ACC112 (cell line): Measurements from ENCODE around the gene LMO7.

Experiments used
- H2AFZ ChIP-seq: fragments of 200-600 bp; sonication (generic); one replicate; pipeline ENCODE4 v1.6.0; 2017; ENCODE audit warnings: antibody characterized with exemption, low read length; ENCODE audit not compliant: unreplicated experiment
- H3K27ac ChIP-seq: fragments of 200-600 bp; sonication (generic); 2 replicates; pipeline ENCODE4 v1.5.1; 2014; ENCODE audit warnings: low read depth, mild to moderate bottlenecking, antibody characterized with exemption, low read length, moderate library complexity
- H3K27me3 ChIP-seq: fragments of 200-600 bp; sonication (generic); 2 replicates; pipeline ENCODE4 v1.6.1; 2014; ENCODE audit warnings: mild to moderate bottlenecking, antibody characterized with exemption, low read length, moderate library complexity, mixed read lengths; ENCODE audit not compliant: insufficient read depth
- H3K36me3 ChIP-seq: fragments of 200-600 bp; sonication (generic); 2 replicates; pipeline ENCODE4 v1.6.1; 2016; ENCODE audit warnings: mild to moderate bottlenecking, antibody characterized with exemption, low read length, moderate library complexity, mixed read lengths; ENCODE audit not compliant: insufficient read depth
- H3K4me1 ChIP-seq: fragments of 200-600 bp; sonication (generic); one replicate; pipeline ENCODE4 v1.6.1; 2016; ENCODE audit warnings: low read length, mixed read lengths; ENCODE audit not compliant: insufficient read depth, unreplicated experiment, control insufficient read depth
- H3K4me3 ChIP-seq: fragments of 200-600 bp; sonication (generic); 2 replicates; pipeline ENCODE4 v1.5.1; 2014; ENCODE audit warnings: mild to moderate bottlenecking, low read depth, low read length
- H3K79me2 ChIP-seq: fragments of 200-600 bp; sonication (generic); one replicate; pipeline ENCODE4 v1.6.0; 2016; ENCODE audit warnings: low read length; ENCODE audit not compliant: control insufficient read depth, unreplicated experiment, insufficient read depth

Gene LMO7

GRCh38 chr13:75621147-75621546 lies 15.0 kb upstream of the LMO7 start:
- Histone ChIP-seq H3K79me2 (no peaks in the 10 kb centered on the region), H3K4me1 (peaks cover 35% of the 10 kb centered on the region), H3K36me3 (peaks cover 7% of the 10 kb centered on the region), H3K27me3 (no peaks in the 10 kb centered on the region), H2AFZ (peak overlapping the region; percentile 27), H3K27ac (peak overlapping the region; percentile 57), H3K4me3 (peak overlapping the region; percentile 67)

GRCh38 chr13:75628801-75629200 lies 7.3 kb upstream of the LMO7 start:
- H3K4me3 ChIP-seq: no peak overlapping the region
- peaks cover 9% of the 10 kb centered on the region for H3K4me1 ChIP-seq
- peaks cover 7% of the 10 kb centered on the region for H3K36me3 ChIP-seq
- no peak overlapping the region for H2AFZ ChIP-seq
- H3K79me2 ChIP-seq: no peaks in the 10 kb centered on the region
- H3K27me3 ChIP-seq: no peaks in the 10 kb centered on the region
- no peak overlapping the region for H3K27ac ChIP-seq

DNA sequence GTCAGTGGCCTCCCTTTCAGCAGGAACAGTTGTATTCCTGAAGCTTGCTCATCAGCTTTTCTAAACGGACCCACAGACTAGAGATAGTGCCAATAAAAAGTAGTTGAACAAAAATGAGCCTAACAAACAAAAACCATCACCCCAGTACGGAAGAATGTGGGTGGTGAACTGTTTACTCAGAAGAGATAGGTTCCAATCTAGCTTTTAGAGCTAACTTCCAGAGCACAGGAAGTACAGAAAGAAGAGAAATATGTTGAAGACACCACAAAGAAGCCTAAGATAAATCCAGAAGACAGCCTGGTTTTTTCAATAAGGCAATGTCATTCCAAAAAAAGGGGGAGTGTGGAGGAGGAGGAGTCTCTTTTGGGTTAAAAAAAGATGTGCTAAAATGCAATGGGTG lies 2.8 kb upstream of the LMO7 start:
- H3K79me2 ChIP-seq: peaks cover 18% of the 10 kb centered on the region
- H3K36me3 ChIP-seq: no peaks in the 10 kb centered on the region
- H3K27me3 ChIP-seq: no peaks in the 10 kb centered on the region
- H3K4me1 ChIP-seq: peaks cover 9% of the 10 kb centered on the region
- peak overlapping the region; percentile 25; the same call in 1 of the 2 replicates for H3K4me3 ChIP-seq
- peak overlapping the region; percentile 70 for H3K27ac ChIP-seq
- H2AFZ ChIP-seq: peak overlapping the region; percentile 64

- peak overlapping the region; percentile 57 for H2AFZ ChIP-seq
- H3K4me1 ChIP-seq: peaks cover 20% of the 10 kb centered on the region
- no peaks in the 10 kb centered on the region for H3K27me3 ChIP-seq
- peak overlapping the region; percentile 48 for H3K27ac ChIP-seq
- peak overlapping the region; percentile 94 for H3K4me3 ChIP-seq
- no peaks in the 10 kb centered on the region; the same call in 1 of the 2 replicates for H3K36me3 ChIP-seq
- peaks cover 38% of the 10 kb centered on the region for H3K79me2 ChIP-seq
Observed at GRCh38 chr13:75635101-75635827, 866 bp upstream of the LMO7 start.

GRCh38 chr13:75636436-75637180 lies 478 bp downstream of the LMO7 start:
- peak overlapping the region; percentile 80 for H2AFZ ChIP-seq
- 0 out of 2 replicates have a peak overlapping the region, but pooled peaks have one; percentile 7 for H3K27ac ChIP-seq
- peaks cover 51% of the 10 kb centered on the region for H3K79me2 ChIP-seq
- H3K36me3 ChIP-seq: no peaks in the 10 kb centered on the region; the same call in 1 of the 2 replicates
- H3K4me3 ChIP-seq: peak overlapping the region; percentile 94
- peaks cover 30% of the 10 kb centered on the region for H3K4me1 ChIP-seq
- no peaks in the 10 kb centered on the region for H3K27me3 ChIP-seq

DNA sequence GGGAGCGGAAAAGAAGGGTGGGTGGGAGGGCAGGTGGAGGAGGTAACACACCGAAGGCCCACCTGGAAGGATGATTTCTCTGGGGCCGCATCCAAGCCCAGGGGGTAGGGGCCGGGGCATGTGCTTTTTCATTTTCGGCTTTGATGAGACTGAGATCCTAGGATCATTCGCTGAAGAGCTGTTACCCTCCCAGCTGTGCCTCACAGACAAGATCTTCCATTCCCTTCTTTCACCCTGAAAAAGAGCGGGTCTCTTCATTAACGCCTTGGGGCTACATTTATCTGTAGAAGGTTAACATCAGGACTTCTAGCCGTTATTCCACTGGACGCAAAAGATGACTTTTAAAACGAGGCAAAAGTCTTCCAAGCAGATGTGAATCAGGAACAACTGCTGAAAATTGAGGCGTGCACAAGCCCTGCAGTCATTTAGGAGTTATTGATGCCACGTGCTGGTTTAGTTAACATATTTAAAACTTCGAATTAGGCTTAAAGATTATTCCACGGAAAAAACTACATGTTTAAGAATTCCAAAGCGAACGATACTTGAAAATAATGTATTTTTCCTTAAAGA lies 1.1 kb downstream of the LMO7 start:
- Histone ChIP-seq H3K4me1 (peaks cover 30% of the 10 kb centered on the region), H3K27ac (no peak overlapping the region), H3K36me3 (no peaks in the 10 kb centered on the region; the same call in 1 of the 2 replicates), H3K27me3 (no peaks in the 10 kb centered on the region), H3K79me2 (peaks cover 55% of the 10 kb centered on the region), H2AFZ (peak overlapping the region; percentile 58), H3K4me3 (peak overlapping the region; percentile 94)

DNA sequence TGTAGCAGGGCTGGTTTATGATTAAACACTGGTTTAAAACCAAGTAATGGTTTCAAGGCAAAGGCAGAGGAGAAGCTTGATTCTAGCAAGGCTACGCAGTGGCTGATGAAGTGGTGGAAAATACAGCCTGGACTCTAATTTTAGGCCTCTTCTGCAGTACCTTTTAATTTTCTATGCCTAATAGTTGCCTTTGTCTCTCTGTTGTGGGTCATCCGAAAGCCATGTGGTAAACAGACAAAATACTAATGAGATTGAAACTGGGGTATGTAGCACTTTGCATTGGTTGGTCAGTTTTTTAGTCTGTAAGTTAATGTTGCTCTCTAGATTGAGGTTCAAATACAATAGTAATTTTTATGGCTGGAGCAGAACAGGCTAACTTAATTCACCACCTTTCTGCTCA lies 3.3 kb downstream of the LMO7 start:
- H3K27me3 ChIP-seq: no peaks in the 10 kb centered on the region
- no peak overlapping the region for H3K27ac ChIP-seq
- H3K79me2 ChIP-seq: peaks cover 75% of the 10 kb centered on the region
- H3K4me1 ChIP-seq: peaks cover 21% of the 10 kb centered on the region
- peak overlapping the region; percentile 94 for H3K4me3 ChIP-seq
- H3K36me3 ChIP-seq: no peaks in the 10 kb centered on the region; the same call in 1 of the 2 replicates
- H2AFZ ChIP-seq: no peak overlapping the region

GRCh38 chr13:75641026-75641425 lies 4.9 kb downstream of the LMO7 start:
- Histone ChIP-seq H3K4me3 (no peak overlapping the region), H3K36me3 (no peaks in the 10 kb centered on the region; the same call in 1 of the 2 replicates), H2AFZ (no peak overlapping the region), H3K79me2 (peaks cover 88% of the 10 kb centered on the region), H3K27me3 (no peaks in the 10 kb centered on the region), H3K4me1 (peaks cover 21% of the 10 kb centered on the region), H3K27ac (no peak overlapping the region)

DNA sequence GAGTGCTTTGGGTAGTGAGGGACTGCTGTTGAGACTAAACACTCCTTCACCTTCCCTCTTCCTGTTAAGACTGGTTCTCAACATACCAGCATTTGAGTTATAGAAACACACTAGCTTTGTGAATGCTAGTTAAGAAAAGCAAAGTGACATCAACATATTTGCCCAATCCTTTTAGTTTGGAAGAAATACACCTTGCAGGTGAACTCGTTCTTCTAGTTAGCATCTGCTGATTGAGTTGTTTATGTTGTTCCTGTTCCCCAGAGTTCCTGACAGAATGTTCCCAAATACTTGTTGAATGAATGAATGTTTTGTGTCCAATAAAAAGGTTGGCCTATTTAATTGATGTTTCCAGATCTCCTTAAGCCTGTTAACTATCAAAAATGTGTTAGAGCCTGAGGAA lies 7.1 kb downstream of the LMO7 start:
- Histone ChIP-seq H3K79me2 (peaks cover 86% of the 10 kb centered on the region), H2AFZ (no peak overlapping the region), H3K4me1 (peaks cover 29% of the 10 kb centered on the region), H3K27me3 (no peaks in the 10 kb centered on the region), H3K4me3 (no peak overlapping the region), H3K36me3 (no peaks in the 10 kb centered on the region; the same call in none of the 2 replicates), H3K27ac (no peak overlapping the region)

DNA sequence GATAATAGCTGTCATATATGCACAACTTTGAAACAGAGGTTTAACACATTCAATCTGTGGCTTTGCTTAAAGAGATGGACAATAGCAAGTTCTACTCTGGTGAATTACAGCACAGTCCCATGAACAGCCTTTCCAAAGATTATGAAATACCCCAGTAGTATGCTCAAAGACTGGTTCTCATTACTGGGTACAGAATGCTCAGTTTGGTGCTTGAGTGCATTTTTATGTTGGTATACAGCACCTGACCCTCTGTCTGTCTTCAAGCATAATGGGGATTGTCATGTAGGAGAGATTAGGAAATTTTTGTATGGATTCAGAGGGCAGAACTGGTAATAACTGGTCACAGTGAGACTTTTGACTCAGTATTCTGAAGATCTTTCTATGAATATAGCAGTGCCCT lies 7.6 kb downstream of the LMO7 start:
- Histone ChIP-seq H3K79me2 (peaks cover 86% of the 10 kb centered on the region), H3K27ac (no peak overlapping the region)

More for the DNA sequence above, 7.6 kb downstream of the LMO7 start:
- H3K4me3 ChIP-seq: no peak overlapping the region
- no peaks in the 10 kb centered on the region; the same call in none of the 2 replicates for H3K36me3 ChIP-seq
- H2AFZ ChIP-seq: no peak overlapping the region
- H3K27me3 ChIP-seq: no peaks in the 10 kb centered on the region
- peaks cover 29% of the 10 kb centered on the region for H3K4me1 ChIP-seq
